GM19467 (cell line): ENCODE data around the gene MED31.
"Not testable (repeated sequence)": the region's sequence is repeated elsewhere in the genome, so short reads cannot be mapped to it uniquely, and the experiment has no call there.

ENCODE experiments used
- ATAC-seq: cut with Tn5 transposase; IDR thresholded peaks from one replicate; pipeline ENCODE4 v1.9.1; 2021; ENCODE audit warnings: mild to moderate bottlenecking, moderate library complexity; ENCODE audit not compliant: unreplicated experiment

Gene MED31

GRCh38 chr17:6627019-6627418 is 24.4 kb downstream of the MED31 start:
- ATAC-seq: no peak

- ATAC-seq: no peak
Measured at GRCh38 chr17:6626616-6627015, 24.8 kb downstream of the MED31 start.

DNA sequence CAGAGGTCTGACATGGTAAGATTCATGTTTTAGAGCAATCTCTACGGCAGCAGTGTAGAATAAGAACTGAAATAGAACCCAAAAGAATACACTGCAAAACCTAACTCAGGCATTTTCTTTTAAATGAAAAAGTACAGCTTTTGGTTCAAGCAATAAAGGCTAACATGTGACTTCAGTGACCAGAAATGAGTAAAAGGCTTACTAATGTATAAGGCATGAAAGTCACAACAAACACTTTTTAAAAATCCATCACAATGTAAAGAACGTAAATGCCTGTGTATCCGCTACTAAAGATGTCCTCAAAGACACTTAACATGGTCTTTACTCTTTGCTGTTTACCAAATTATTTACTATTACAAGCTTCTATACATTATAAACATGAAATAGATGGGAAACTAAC is 27.5 kb downstream of the MED31 start:
- ATAC-seq: no peak

DNA sequence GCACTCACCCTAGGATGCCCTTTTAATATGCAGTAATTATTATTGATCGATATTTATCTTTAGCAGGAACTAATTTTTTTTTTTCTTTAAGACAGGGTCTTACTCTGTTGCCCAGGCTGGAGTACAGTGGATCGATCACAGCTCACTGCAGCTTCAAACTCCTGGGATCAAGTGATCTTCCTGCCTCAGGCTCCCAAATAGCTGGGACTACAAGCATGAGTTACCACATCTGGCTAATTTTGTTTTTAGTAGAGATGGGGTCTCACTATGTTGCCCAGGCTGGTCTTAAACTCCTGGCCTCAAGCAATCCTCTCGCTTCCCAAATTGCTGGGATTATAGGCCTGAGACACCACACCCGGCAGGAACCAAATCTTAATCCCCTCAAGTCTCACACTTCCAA is 40.2 kb downstream of the MED31 start:
- ATAC-seq: no peak

DNA sequence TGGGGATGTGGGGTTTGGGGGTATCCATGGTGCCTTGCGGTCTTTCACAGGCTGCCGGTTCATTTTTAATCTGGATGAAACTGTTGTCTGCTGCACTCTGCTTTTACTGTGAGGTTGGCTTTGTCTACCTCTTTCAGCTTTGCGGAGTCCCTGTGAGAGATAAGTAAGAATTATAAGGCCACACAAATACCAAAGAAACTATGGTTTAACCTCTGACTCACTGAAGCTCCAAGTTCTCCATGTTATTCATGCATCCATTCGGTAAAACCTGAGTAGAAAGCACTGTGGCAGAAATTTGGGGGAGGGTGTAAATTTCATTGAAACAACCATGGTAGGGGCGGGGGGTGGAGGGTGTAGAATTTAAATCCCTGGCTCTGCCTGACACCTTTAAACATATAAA is 41.4 kb downstream of the MED31 start:
- ATAC-seq: no peak

DNA sequence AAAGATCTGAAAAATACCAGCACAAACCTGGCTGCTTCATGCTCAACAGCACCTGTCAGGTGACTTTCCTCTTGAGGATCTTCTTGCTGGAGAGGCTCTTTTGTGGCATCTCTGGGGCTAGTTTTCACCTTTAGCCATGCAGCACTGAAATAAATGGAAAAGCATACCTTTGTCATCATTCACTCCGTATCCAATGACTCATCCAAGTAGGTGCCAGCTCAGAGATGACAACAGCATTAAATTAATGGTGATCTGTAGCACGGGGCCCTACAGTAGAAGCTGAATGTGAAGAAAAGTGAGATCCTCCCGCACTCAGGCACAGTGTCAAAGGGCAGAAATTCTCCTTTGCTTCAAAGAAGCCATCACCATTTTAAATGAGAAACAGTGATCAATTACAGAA is 43.1 kb downstream of the MED31 start:
- no peak for ATAC-seq

- ATAC-seq: no peak
Measured at GRCh38 chr17:6605142-6605541, 46.3 kb downstream of the MED31 start.

DNA sequence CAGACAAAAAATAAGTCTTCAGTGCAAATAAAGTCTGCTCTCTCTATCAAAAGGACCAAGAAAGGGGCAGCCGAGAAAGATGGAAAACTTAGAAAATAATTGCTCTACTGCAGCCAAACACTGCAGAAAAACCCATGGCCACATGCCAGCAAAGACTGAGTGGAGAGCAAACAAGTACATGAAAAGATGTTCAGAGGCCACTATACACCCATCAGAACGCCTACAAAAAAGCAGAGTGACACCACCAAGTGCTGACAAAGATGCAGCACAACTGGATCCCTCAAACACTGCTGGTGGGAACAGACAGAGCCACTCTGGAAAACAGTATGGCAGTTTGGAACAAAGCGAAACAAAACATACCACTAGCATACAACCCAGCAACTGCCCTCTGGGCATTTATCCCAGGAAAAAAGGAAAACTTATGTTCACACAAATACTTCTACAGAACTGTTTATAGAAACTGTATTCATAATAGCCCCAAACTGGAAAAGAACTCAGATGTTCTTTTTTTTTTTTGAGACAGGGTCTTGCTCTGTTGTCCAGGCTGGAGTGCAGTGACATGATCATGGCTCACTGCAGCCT is 47.6 kb downstream of the MED31 start:
- ATAC-seq: no peak

GRCh38 chr17:6602141-6602540 is 49.3 kb downstream of the MED31 start:
- no peak for ATAC-seq

DNA sequence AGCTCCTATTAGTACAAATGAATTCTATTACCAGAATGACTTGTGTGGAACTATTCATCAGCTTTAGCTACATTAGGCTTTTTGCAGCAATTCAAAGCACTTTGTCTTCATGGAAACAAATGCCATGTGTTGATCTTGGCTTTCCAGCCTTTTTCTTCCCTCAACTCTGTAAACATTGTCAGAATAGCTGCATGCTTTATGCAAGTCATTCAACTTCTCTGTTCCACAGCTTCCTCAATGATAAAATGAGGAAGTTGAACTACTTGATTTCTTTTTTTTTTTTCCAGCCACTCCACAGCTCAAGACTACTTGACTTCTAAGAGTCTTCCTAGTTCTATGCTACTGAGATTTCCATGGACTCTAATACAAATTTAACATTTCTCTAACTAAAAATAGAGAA is 52.0 kb downstream of the MED31 start:
- ATAC-seq: no peak

- no peak for ATAC-seq
Measured at GRCh38 chr17:6597727-6598126, 53.7 kb downstream of the MED31 start.

- no peak for ATAC-seq
Measured at GRCh38 chr17:6596941-6597340, 54.5 kb downstream of the MED31 start.

DNA sequence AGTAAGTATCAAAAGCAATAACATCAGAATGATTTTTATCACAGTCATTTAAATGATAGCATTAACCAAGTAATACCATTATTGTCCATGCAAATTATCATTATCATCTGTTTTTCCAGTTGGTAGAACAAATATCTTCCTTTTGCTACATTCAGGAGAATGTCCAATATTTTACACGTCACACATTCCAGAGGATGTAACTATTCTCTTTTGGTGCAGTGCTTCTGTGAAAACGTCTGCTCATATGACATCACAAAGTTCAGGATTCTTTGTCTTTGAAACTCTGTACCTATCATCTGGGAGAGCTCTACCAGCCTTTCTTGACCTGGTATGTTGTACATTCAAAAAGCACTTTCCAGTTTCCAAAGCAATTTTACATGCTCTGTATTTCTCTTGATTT is 54.9 kb downstream of the MED31 start:
- ATAC-seq: no peak

- ATAC-seq: no peak
Measured at GRCh38 chr17:6596081-6596480, 55.3 kb downstream of the MED31 start.

DNA sequence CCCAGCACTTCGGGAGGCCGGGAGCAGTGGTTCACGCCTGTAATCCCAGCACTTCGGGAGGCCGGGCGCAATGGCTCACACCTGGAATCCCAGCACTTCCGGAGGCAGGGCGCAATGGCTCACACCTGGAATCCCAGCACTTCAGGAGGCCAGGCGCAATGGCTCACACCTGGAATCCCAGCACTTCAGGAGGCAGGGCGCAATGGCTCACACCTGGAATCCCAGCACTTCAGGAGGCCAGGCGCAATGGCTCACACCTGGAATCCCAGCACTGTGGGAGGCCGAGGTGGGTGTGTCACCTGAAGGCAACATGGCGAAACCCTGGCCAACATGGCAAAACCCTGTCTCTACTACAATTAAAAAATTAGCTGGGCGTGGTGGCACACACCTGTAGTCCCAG is 58.0 kb downstream of the MED31 start:
- not testable (repeated sequence) for ATAC-seq
